ENCODE data around the gene MBD2.
"Not testable (repeated sequence)": the region's sequence is repeated elsewhere in the genome, so short reads cannot be mapped to it uniquely, and the experiment has no call there.

MBD2 gene

GRCh38 chr18:54224379-54225014 is at the start of gene MBD2:
Gene MBD2, minus strand, starts transcription at chr18:54224669. Its CDS starts 110 bp downstream, at chr18:54224559.
- DNase-seq: peak; percentile 29

GRCh38 chr18:54269893-54270844 is 45.7 kb upstream of the MBD2 start:
- DNase-seq: no peak

GRCh38 chr18:54268751-54269150 is 44.3 kb upstream of the MBD2 start:
- DNase-seq: no peak

- DNase-seq: no peak
Measured at GRCh38 chr18:54267701-54268100, 43.2 kb upstream of the MBD2 start.

- DNase-seq: no peak
Measured at GRCh38 chr18:54263904-54264336, 39.5 kb upstream of the MBD2 start.

- DNase-seq: no peak
Measured at GRCh38 chr18:54261894-54262293, 37.4 kb upstream of the MBD2 start.

- no peak for DNase-seq
Measured at GRCh38 chr18:54260396-54261072, 36.1 kb upstream of the MBD2 start.

- DNase-seq: not testable (repeated sequence)
Measured at GRCh38 chr18:54257818-54258217, 33.3 kb upstream of the MBD2 start.

- DNase-seq: no peak
Measured at GRCh38 chr18:54257015-54257414, 32.5 kb upstream of the MBD2 start.

- no peak for DNase-seq
Measured at GRCh38 chr18:54255141-54255540, 30.7 kb upstream of the MBD2 start.

GRCh38 chr18:54254265-54254758 is 29.8 kb upstream of the MBD2 start:
- DNase-seq: no peak

- DNase-seq: no peak
Measured at GRCh38 chr18:54251606-54252390, 27.3 kb upstream of the MBD2 start.

GRCh38 chr18:54250846-54251261 is 26.4 kb upstream of the MBD2 start:
- DNase-seq: no peak

GRCh38 chr18:54247511-54248175 is 23.2 kb upstream of the MBD2 start:
- DNase-seq: no peak

GRCh38 chr18:54242327-54242726 is 17.9 kb upstream of the MBD2 start:
- no peak for DNase-seq

GRCh38 chr18:54241483-54241882 is 17.0 kb upstream of the MBD2 start:
- DNase-seq: no peak

- no peak for DNase-seq
Measured at GRCh38 chr18:54240629-54241107, 16.2 kb upstream of the MBD2 start.

- DNase-seq: no peak
Measured at GRCh38 chr18:54239601-54240000, 15.1 kb upstream of the MBD2 start.

GRCh38 chr18:54239091-54239490 is 14.6 kb upstream of the MBD2 start:
- DNase-seq: no peak

GRCh38 chr18:54238173-54238936 is 13.9 kb upstream of the MBD2 start:
- DNase-seq: no peak

GRCh38 chr18:54235871-54236270 is 11.4 kb upstream of the MBD2 start:
- no peak for DNase-seq

Data from NCI-H524 treated with DMSO at 0.1 percent for 48 hours (cell line).